HG03469 (cell line): Measurements from ENCODE around the gene SUPT7L.

Experiments used
- ATAC-seq: cut with Tn5 transposase; IDR thresholded peaks from one replicate; pipeline ENCODE4 v1.9.1; 2021; ENCODE audit warnings: mild to moderate bottlenecking, moderate library complexity, moderate number of reproducible peaks; ENCODE audit not compliant: unreplicated experiment

Gene SUPT7L, protein sequence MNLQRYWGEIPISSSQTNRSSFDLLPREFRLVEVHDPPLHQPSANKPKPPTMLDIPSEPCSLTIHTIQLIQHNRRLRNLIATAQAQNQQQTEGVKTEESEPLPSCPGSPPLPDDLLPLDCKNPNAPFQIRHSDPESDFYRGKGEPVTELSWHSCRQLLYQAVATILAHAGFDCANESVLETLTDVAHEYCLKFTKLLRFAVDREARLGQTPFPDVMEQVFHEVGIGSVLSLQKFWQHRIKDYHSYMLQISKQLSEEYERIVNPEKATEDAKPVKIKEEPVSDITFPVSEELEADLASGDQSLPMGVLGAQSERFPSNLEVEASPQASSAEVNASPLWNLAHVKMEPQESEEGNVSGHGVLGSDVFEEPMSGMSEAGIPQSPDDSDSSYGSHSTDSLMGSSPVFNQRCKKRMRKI

DNA sequence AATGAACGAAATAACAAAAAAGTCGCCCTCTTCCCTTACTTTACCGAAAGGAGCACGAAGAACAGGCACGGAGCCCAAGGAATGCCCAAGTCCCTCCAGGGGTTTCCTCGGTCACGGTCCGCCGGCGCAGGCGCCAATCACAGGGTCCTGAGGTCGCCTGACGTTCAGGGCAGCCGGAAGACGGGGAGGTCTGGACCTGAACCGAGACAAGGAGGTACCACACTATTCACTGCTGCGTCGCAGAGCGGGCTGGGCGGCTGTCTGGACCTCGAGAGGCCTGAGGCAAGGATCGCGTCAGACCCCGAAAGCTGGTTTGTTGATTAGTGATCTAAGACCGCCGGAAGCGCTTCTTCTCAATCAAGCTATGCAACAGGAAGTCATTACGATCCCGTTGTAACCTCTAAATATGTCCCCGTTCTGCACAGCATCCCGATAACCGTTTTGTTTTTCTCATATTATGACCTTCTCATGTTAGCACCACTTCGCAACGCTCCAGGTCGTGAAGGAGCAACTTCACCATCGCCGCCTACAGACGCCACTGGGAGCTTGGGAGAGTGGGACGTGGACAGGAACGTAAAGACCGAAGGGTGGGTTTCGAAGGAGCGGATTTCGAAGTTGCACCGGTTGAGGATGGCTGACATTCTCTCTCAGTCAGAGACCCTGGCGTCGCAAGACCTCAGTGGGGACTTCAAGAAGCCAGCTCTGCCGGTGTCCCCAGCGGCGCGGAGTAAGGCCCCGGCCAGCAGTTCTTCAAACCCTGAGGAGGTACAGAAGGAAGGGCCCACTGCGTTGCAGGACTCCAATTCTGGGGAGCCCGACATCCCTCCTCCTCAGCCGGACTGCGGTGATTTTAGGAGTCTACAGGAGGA lies at the start of gene SUPT7L, which contains the start of gene SLC4A1AP:
Gene SUPT7L, minus strand, starts transcription at position 330 of the 869 bp plus-strand sequence. CDS start 1,422 bp downstream, outside the sequence.
Gene SLC4A1AP, plus strand, starts transcription at position 605 of the 869 bp plus-strand sequence. Its CDS starts 26 bp downstream, at position 631.
- ATAC-seq: peak; percentile 51

DNA sequence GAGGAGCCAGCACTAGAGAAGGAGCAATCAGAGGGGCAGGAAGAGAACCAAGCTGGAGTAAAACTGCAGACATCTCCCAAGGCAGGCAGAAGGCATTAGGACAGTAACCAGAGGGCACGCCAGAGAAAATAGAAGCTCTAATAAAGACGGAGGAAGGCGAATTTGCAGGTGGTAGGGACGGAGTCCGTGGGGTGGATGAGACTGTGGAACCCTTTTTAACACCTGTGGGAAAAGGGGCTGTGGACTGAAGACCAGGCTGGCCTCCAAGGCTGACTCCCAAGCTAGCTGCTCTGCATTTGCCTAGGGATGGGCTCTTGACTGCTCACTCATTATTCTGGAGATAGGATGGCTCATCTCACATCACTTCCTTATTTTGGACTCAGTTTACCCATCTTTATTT lies 49.8 kb upstream of the SUPT7L start:
- no peak for ATAC-seq

DNA sequence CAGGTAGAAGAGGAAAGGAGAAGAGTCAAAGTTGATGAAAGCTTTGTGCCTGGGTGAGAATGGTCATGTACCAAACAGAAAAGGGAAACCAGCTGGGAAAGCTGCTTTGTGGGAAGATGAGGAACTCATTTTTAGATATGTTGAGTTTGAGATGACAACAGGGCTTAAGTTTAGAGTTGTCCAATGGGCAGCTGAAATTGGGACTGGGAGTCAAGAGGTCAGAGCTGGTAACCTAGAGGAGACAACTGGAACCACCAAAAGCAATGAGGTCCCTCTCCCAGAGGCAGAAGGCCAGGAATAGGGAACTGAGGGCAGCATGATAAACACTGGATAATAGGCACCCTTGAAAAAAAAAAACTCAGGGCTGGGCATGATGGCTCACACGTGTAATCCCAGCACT lies 49.1 kb upstream of the SUPT7L start:
- ATAC-seq: no peak

DNA sequence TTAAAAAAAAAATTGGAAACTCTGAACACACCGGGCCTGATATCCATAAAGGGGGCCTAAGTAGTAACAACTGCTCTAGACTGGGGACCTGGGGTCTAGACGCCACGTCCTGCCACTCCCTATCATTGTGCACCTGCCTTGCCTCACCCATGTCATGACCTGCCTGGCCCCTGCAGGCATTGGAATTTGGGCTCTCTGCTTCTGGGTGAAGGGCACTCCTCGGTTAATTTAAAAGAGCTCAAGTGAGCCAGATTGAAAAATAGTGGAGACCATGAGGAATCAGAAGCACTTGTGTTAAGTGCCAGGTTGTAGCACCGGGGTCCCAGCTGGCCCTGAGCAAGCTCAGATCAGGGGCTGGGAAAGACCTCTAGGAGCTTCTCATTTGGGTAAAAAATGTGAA lies 48.4 kb upstream of the SUPT7L start:
- no peak for ATAC-seq

DNA sequence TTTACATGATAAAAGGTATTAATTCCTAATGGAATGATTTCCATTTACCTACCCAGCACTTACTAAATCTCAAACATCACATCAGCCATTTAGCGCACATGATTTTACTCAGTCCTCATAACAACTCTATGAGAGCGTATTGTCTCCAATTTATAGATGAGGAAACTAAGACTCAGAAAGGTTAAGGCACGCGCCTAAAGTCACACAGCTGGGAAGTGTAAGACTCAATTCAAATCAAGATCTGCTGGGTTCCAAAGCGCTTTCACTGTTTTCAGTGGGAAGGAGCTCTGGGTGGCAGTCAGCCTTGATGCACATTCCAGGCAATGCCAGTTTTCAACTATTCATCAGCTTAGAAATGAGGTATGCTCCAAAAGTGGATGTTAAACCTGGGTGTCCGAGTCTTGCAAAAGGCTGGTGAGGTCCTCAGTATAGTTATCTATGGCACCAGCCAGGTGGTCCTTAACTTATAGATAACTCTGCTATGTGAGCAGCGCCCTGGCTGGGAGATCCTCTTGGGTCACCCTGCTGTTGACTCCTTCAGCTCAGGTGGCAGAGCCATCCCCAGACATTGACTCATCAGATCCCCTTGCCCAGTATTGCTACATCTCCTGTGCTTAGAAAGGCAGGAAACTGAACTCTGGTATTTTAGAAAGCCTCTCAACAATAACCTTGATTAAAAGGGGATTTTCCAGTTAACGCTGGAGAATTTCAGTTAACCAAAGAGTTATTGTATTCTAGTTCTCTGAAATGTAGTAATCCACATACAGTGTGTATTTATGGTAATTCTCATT lies 47.4 kb upstream of the SUPT7L start:
- no peak for ATAC-seq

DNA sequence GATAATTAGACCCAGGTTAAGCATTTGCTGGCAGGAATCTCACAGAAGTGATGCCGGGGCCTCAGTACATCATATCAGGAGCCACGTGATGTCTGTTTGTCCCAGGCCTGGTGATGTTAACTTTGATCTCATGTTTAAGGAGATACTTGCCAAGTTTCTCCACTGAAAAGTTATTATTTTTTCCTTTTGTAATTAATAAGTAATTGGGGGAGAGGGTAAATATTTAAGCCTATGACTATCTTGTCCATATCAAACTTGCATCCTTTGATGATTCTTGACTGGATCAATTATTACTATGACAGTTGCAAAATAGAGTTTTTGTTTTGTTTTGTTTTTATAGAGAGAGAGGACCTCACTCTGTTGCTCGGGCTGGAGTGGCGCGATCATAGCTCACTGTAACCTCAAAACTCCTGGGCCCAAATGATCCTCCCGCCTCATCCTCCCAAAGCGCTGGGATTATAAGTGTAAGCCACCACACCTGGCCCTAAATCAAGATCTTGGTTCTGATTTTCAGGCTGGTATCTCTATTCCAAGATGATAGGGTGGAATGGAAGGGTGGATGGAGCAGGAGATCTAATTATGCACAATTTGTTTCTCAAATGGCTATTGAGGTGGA lies 46.7 kb upstream of the SUPT7L start:
- no peak for ATAC-seq

DNA sequence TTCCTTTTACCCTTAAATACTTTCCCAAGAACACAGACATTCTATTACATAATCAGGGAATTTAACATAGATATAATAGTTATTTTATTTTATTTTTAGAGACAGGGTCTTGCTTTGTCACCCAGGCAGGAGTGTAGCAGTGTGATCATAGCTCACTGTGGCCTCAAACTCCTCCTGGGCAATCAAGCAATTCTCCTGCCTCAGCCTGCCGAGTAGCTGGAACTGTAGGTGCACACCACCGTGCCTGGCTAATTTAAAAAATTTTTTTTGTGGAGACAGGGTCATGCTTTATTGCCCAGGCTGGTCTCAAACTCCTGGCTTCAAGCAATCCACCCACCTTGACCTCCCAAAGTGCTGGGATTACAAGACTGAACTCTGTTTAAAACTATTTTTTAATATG lies 45.9 kb upstream of the SUPT7L start:
- ATAC-seq: no peak

DNA sequence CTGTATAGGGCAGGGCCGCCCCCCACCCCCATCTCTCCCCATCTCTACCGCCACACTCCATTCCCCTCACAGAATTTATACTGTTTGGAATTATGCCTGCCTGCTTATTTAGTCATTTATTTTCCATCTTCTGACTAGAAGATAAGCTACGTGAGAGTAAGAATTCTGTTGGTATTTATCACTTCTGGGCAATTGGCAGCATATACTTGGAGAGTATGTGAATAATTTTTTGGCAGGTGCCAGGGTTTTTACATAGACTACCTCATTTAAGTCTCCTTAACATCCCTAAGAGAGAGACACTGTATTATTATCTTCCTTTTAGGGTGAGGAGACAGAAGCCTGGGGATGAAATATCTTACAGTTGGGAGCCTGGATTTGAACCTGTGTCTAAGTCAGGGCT lies 45.3 kb upstream of the SUPT7L start:
- no peak for ATAC-seq

DNA sequence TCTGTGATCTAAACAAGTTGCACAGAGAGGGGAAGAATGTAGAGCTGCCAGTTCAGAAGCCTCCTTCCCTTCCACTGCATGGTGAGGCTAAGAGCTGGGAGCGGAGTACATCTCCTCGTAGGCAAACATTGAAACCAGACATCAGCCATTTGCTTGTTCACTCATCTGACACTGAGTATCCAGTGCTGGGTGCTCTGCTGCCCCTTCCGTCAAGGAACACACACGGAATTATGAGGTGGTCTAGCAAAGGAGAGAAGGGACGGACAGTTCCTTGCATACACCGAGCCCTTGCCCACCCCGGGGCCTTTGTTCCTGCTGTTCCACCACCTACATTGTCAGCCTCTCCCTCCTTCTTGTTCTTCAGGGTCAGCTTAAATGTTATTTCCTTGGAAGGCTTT lies 44.8 kb upstream of the SUPT7L start:
- ATAC-seq: no peak

DNA sequence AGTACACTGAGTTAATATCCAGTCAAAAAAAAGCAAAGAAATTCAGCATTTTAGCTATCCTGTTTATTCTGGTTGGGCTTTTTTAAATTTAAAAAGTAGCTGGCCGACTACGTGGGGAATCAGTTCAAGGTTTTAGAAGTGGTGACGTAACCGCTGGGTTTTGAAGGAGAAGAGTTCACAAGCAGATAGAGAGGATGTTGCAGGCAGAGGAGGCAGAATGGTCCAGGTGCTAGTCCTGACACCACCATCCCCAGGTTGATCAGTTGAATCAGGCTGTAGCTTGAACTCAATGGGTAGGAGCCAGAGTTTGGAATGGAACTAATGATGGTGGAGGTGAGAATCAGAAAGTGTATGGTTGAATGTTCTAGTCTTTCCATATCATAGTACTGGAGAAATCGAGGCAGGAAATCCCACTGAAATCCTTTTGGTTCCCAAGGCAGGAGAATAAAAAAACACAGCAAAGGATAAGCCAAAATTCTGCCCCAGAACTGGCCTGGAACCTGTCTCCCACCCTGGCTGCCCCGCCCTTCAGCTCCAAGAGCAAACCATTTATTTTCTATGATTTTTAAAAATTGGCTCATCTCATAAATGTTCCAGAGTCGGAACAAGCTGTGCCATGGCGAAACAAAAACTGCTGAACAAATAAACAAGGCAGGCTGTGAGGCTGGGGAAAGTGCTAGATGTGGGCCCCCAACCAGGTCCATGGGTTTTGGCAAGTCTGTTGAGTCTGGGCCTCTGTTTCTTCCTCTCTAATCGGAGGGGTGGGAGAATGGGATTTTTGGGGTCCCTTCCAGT lies 44.2 kb upstream of the SUPT7L start:
- ATAC-seq: no peak

DNA sequence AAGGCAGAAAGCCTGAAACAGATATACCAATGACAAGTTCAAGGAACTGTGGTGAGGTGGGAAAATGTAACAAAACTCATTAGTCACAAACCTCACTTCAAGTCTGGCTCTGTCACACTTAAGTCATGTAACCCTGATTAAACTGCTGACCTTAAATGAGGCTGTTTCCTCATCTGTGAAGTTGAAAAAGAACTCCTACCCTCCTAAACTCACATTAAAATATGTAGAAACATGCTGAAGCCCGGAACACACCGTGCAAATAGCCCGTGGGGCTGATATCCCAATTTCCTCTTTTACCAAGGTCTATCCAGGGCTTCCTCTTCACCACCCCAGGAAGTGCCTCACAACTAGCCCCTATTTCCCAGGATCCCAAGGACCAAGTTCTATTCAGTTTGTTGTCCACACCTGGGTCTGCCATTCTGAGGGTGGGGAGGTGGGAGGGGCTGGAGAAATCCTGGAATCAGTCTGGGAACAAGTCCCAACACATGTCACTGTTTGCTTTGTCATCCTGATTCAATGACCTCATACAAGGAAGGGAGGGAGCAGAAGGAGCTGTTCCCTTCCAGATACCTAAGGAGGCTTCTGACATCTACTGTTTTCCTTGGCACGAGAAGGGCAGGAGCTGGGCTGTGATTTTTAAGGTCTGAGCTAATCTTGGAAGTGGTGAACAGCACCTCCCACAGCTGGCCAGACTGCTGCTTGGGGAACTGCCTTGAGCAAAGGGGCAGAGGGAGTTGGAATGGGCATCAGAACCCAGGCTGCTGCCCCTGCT lies 42.6 kb upstream of the SUPT7L start:
- no peak for ATAC-seq

DNA sequence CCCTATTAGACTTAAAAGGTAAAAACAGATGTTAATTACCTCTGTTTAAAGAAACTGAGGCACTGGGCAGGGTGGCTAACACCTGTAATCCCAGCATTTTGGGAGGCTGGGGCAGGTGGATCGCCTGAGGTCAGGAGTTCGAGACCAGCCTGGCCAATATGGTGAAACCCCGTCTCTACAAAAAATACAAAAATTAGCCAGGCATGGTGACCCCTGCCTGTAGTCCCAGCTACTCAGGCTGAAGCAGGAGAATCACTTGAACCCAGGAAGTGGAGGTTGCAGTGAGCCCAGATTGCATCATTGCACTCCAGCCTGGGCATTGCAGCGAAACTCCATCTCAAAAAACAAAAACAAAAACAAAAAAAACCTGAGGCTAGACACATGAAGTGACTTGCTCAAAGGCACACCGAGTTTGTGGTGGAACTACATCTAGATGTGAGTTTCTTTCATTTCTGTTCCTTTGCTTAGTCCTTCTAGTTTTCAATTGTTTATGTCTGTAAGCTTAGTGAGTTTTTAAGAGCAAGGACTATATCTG lies 41.0 kb upstream of the SUPT7L start:
- no peak for ATAC-seq

DNA sequence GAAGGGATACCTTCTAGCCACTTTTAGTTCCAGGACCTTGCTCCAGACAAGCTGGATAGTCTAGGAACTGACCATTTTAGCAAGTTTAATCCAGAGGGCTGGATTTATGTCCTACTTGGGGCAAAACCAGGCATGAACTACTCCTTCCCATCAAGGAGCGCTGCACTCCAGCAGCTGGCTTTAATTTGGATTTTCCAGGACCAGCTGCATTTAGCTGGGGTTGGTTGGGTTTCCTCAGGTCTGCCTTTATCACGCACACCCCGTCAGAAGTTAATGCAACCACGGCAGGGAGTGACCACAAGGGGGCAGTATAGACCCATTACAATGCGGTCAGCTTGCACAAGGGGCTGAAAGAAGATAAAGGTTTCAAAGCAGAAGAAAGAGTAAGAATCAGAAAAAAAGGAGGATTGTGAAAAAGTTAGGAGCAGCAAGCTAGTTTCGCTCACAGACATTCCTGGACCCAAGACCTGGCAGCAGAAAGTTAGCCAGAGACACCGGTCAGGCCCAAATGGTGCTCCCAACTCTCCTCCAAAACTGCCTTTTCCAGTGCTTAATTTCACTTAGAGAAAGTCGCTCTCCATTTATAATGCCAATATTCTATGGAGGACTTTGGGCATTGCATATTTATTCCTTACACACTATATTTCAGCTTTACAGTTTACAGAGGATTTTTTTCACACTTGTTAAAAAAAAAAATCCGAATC lies 40.4 kb upstream of the SUPT7L start:
- no peak for ATAC-seq

DNA sequence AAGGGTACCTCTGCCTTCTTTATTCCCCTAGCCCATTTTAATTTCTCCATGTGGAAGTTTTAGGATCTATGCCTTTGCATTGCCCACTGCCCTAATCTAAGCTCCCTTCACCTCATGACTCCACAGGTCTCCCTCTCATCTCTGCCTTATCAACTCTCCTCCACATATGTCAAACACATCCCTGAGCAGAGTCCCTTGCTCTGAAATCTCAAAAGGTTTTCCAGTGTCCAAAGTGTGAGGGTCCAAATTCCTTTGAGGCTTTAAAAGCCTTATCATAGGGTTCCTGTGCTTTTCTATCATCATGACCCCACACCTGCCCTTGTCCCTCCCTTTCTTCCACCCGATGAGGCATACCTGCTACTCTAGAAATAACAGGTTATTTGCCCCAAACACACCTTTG lies 38.9 kb upstream of the SUPT7L start:
- no peak for ATAC-seq

DNA sequence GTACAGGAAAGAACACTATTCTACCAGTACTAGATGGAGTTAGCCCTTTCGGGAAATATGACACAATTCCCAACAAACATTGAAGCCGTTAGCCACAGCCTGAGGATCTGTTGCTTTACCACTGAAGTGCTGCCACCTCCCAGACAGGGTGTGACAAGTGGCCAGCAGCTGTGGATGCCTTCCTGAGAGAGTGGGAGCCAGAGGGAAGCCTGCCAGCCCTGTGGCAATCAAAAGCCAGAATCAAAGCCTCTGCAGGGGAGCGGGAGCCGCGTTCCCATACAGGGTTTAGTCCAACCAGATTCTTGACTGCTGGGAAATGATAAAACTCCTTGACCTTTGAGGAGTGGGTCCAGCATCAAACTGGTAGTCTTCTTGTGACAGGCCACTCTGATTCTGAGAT lies 38.3 kb upstream of the SUPT7L start:
- ATAC-seq: no peak

DNA sequence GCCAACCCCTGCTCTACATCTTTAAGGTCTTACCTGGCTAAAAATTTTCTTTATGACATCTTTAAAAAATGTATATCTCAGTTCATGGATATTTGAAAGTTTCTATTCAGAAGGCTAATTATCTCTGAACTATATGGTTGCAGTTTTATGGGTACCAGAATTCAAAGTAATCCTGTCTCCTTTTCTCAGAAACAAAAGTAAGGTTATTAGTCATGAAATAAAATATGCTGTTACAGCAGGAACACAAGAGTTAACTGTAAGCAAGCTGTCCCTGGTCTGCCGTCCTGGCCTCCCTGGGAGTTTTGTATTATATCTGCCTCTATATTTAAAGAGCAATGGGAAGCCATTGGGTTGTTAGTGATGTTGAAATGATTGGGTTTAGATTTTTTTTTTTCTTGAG lies 34.2 kb upstream of the SUPT7L start:
- no peak for ATAC-seq

DNA sequence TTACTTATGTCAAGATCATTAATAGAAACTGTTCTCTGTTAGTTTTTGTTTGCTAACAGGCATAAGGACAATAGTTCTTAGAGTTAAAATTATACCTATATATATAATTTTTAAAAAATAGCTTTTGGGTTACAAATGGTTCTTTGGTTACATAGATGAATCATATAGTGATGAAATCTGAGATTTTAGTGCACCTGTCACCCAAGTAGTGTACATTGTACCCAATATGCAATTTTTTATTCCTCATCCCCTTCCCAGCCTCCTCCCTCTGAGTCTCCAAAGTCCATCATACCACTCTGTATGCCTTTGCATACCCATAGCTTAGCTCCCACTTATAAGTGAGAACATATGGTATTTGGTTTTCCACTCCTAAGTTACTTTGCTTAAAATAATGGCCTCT lies 26.6 kb upstream of the SUPT7L start:
- ATAC-seq: no peak

DNA sequence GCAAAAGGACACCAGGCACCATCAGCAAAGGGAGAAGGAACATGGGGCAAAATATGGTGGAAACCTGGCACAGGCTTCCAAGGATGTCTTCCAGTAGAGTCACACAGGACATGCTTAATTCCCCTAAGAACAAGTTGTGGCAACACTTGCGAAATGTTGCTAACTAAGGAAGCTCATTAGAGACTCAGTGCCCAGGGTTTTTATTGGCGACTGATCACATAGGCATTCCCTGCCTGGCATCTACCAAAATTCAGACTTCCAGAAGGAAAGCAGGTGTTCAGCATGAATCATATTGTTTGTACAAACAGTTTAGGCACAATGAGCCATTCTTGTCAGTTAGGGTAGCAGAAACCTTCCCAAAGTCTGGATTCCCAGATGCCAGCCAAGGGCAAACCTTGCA lies 26.0 kb upstream of the SUPT7L start:
- ATAC-seq: no peak
